ENCODE measurements around the gene PPT1.

The PPT1 gene

GRCh38 chr1:40030528-40031135 lies 66.4 kb downstream of the PPT1 start:
- no peak for DNase-seq (ENCODE audit: low read depth in 2 of 2)

DNA sequence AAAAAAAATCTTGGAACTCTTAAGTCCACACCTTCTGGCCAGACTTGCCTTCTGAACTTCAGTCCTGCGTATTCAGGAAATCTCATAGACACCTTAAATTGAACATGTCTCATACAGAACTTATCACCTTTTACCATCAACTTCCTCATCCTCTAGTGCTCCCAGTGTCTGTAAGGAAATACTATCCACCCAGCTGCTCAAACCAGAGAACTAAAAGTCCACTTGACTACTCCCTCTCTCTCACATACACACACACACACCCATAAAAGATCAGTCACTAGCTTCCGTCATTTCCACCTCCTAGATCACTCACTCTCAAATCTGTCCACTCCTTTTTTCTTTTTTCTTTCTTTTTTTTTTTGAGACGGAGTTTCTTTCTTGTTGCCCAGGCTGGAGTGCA lies 67.4 kb downstream of the PPT1 start:
- no peak for DNase-seq (ENCODE audit: low read depth in 2 of 2)

DNA sequence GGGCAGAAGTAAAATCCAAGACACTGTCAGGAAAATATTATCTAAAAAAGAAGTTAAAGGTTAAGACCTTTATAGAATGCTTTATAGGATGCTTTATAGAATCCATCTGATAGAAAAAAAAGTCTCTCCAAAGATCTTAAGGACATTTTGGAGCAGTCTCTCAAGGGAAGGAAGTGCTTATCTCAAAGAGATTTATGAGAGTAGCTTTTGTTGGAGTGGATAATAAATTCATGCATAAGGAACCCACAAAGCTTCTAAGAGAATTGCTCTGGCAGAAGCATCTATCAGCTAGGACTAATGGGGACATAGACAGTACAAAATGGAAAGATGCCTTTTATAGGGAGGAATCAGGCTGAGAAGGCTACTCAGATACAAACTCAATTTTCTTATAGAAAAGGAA lies 69.4 kb downstream of the PPT1 start:
- DNase-seq (ENCODE audit: low read depth in 2 of 2): no peak

- no peak for DNase-seq (ENCODE audit: low read depth in 2 of 2)
These were observed 72.4 kb downstream of the PPT1 start for GRCh38 chr1:40024671-40025070.

- DNase-seq (ENCODE audit: low read depth in 2 of 2): no peak
These were observed 73.6 kb downstream of the PPT1 start for GRCh38 chr1:40023379-40023944.

All from stimulated activated CD8-positive, alpha-beta memory T cell treated with anti-CD3 and anti-CD28 coated beads, Interleukin-15, amount 100 ng/mL, for 48 hours (primary cell).